Kidney (tissue), 14 donors: ENCODE results near the gene L1CAM. TPM values are rescaled to one million over a fixed set of nuclear protein-coding genes. Genes with fewer than 3 reads are reported as not detected.

Experiments
- DNase-seq, 5 donors: peaks; one replicate each; pipeline ENCODE4 v3.0.0-alpha.2; 2013 to 2020
- FAIRE-seq: peaks from 2 replicates; lab custom pipeline; 2012; peaks lifted over from hg19 to GRCh38; lab: Jason Lieb, UNC
- H3K27ac ChIP-seq, 2 donors: one replicate each; pipeline ENCODE4 v1.7.0; 2013; ENCODE audit warnings: low read depth in 2 of 2, low read length in 2 of 2, inconsistent platforms in 1 of 2
- H3K27me3 ChIP-seq: one replicate; pipeline ENCODE4 v1.7.1; 2013; ENCODE audit warnings: low read length, inconsistent platforms; ENCODE audit not compliant: control insufficient read depth, insufficient read depth
- H3K36me3 ChIP-seq, 3 donors: one replicate each; pipeline versions ENCODE4 v1.7.0 to v1.7.1; 2013; ENCODE audit warnings: low read length in 3 of 3, control low read depth in 1 of 3, inconsistent platforms in 1 of 3; ENCODE audit not compliant: insufficient read depth in 3 of 3, control insufficient read depth in 2 of 3
- H3K4me1 ChIP-seq, 3 donors: one replicate each; pipeline versions ENCODE4 v1.7.0 to v1.7.1; 2013; ENCODE audit warnings: low read length in 3 of 3, inconsistent platforms in 1 of 3, low read depth in 1 of 3; ENCODE audit not compliant: control insufficient read depth in 2 of 3, insufficient read depth in 2 of 3
- H3K4me3 ChIP-seq, 3 donors: one replicate each; pipeline versions ENCODE4 v1.7.0 to v1.8.1; 2013; ENCODE audit warnings: low read length in 3 of 3, control low read depth in 1 of 3, inconsistent platforms in 1 of 3
- H3K9ac ChIP-seq, 3 donors: one replicate each; pipeline versions ENCODE4 v1.7.0 to v1.7.1; 2013; ENCODE audit warnings: low read length in 3 of 3, control low read depth in 1 of 3, inconsistent platforms in 1 of 3
- H3K9me3 ChIP-seq, 3 donors: one replicate each; pipeline versions ENCODE4 v1.7.0 to v1.7.1; 2013; ENCODE audit warnings: low read length in 3 of 3, control low read depth in 1 of 3, inconsistent platforms in 1 of 3; ENCODE audit not compliant: control insufficient read depth in 2 of 3, insufficient read depth in 1 of 3
- intact Hi-C: fragments of 100-400 bp; cut with DNase I; formaldehyde crosslinking; loops from one replicate; pipeline ENCODE4 v1.11.1; 2022
- polyA plus RNA-seq: library from polyadenylated mRNA; stranded (reverse); fragments of 350-450 nt; fragmentation: Illumina TruSeq; extraction: RNeasy Lipid Tissue Mini Kit (QIAGEN cat#74804); gene quantifications from one replicate; pipeline ENCODE4 v1.2.3, GENCODE V29; 2014; ENCODE audit warnings: low read depth, low replicate concordance; ENCODE audit not compliant: insufficient read depth
- total RNA-seq: library from RNA; stranded (reverse); fragmentation: NEBNext Ultra II Directional; extraction: Animal tissue kit (Norgen Biotek cat#: 25700); gene quantifications from one replicate; pipeline ENCODE4 v1.2.1, GENCODE V29; 2021
- TF ChIP-seq, protein P1 (sequence below): IDR thresholded peaks from 3 replicates; pipeline ENCODE4 v1.5.1; 2012; ENCODE audit warnings: mild to moderate bottlenecking, moderate library complexity, borderline replicate concordance; ENCODE audit not compliant: insufficient read depth; ENCODE audit errors: extremely low read depth
- donor health status: control.
- donor health status: control.
- donor health status: control.
- donor health status: control.
- donor health status: control.
- donor health status: DM: yes; HTN: yes; CAD: no.
- donor health status: Normal renal cell carcinoma (clear cell type).

L1CAM gene
- total and polyA plus RNA-seq, 2 donors from 2014 or later = 26.1 to 71.9 TPM

DNA sequence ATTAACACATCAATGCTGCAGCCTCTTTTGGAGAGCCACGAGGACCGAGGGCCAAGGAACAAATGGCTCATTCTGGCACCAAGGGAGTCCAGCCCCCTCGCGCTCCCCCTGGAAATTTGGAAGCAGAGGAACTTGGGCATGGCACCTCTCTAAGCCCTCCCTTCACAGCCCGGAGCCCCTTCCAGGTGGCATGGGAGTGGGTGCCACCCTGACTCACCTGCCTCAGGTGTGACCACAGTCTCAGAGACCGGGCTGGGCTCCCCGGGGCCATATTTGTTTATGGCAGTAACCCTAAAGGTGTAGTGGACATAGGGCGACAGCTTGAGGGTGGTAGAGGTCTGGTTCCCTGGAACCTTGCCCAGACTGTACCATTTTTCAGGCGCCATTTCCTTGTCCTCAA is 18.8 kb downstream of the L1CAM start:
- FAIRE-seq = no peak
- Histone ChIP-seq H3K36me3 (no peaks in the 10 kb centered on the region), H3K4me3 (no peak overlapping the region), H3K9ac (no peak overlapping the region), H3K9me3 (no peaks in the 10 kb centered on the region), H3K27ac (no peak overlapping the region), H3K27me3 (no peaks in the 10 kb centered on the region), H3K4me1 (no peaks in the 10 kb centered on the region)
- DNase-seq = peak in 1 of 5 donors; percentile 57
- TF ChIP-seq, protein P1, sequence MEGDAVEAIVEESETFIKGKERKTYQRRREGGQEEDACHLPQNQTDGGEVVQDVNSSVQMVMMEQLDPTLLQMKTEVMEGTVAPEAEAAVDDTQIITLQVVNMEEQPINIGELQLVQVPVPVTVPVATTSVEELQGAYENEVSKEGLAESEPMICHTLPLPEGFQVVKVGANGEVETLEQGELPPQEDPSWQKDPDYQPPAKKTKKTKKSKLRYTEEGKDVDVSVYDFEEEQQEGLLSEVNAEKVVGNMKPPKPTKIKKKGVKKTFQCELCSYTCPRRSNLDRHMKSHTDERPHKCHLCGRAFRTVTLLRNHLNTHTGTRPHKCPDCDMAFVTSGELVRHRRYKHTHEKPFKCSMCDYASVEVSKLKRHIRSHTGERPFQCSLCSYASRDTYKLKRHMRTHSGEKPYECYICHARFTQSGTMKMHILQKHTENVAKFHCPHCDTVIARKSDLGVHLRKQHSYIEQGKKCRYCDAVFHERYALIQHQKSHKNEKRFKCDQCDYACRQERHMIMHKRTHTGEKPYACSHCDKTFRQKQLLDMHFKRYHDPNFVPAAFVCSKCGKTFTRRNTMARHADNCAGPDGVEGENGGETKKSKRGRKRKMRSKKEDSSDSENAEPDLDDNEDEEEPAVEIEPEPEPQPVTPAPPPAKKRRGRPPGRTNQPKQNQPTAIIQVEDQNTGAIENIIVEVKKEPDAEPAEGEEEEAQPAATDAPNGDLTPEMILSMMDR = no peak
- intact Hi-C loops = no loop called here

DNA sequence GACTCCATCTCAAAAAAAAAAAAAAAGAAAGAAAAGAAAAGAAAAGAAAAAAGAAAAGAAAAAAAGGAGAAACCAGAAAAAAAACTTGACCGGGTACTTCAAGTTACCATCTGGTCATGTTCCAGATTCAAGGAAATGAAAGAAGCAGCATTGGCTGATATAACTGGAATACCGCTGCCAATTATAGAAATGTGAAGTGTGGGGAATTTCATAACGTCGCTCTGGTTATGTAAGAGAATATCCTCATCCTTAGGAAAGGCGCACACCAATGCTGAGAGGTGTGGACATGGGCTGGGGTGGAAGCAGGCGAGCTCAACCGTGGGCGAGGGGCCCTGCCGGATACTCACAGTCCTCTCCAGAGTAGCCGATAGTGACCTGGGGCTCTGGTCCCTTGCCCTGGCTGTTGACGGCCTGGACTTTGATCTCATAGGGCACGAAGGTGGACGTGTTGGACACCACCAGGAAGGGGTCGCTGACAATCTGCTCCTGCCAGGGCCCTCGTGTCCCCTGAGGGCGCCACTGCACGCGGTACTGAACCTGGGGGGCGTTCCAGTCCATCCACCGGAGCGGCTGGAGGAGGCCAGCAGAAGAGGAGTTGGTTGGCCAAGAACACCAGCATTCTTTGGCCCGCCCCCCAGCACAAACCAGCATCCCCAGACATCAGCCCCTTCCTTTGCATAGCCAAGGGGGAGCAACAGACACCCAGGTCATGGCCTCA is 19.5 kb downstream of the L1CAM start:
- intact Hi-C loops = no loop called here
- no peak overlapping the region for H3K4me3 ChIP-seq
- H3K4me1 ChIP-seq = no peaks in the 10 kb centered on the region
- H3K9me3 ChIP-seq = no peaks in the 10 kb centered on the region
- no peak for FAIRE-seq
- TF ChIP-seq, protein P1 = no peak
- H3K9ac ChIP-seq = no peak overlapping the region
- no peaks in the 10 kb centered on the region for H3K27me3 ChIP-seq
- H3K27ac ChIP-seq = no peak overlapping the region
- peak in 1 of 5 donors; percentile 48 for DNase-seq
- H3K36me3 ChIP-seq = no peaks in the 10 kb centered on the region

GRCh38 chrX:153865685-153866084 is 20.3 kb downstream of the L1CAM start:
- FAIRE-seq (no peak), DNase-seq (no peak)
- intact Hi-C loops = no loop called here
- Histone ChIP-seq H3K4me3 (no peak overlapping the region), H3K4me1 (no peaks in the 10 kb centered on the region), H3K27me3 (no peaks in the 10 kb centered on the region), H3K9ac (no peak overlapping the region), H3K27ac (no peak overlapping the region), H3K36me3 (no peaks in the 10 kb centered on the region), H3K9me3 (no peaks in the 10 kb centered on the region)
- TF ChIP-seq, protein P1 = no peak

DNA sequence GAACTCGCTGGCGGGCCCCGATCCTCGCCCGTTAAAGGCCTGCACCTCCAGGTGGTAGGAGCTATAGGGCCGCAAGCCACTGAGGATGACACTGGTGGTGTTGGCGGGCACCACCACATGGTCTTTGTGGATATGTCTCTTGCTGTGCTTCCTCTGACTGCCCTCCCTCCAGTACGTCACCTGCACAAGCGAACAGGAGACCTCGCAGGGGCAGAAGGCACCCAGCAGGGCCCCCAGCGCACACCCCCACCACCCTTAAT is 20.7 kb downstream of the L1CAM start:
- no peaks in the 10 kb centered on the region for H3K36me3 ChIP-seq
- H3K27me3 ChIP-seq = no peaks in the 10 kb centered on the region
- TF ChIP-seq, protein P1 = no peak
- intact Hi-C loops = no loop called here
- H3K4me3 ChIP-seq = no peak overlapping the region
- H3K27ac ChIP-seq = no peak overlapping the region
- no peaks in the 10 kb centered on the region for H3K4me1 ChIP-seq
- DNase-seq (no peak), FAIRE-seq (no peak)
- H3K9ac ChIP-seq = no peak overlapping the region
- H3K9me3 ChIP-seq = no peaks in the 10 kb centered on the region
